Stimulated activated CD4-positive, alpha-beta T cell treated with anti-CD3 and anti-CD28 coated beads, Interleukin-2, amount 100 ng/mL, for 48 hours (primary cell): ENCODE measurements around the gene CYYR1.

Experiments
- DNase-seq, 2 donors: peaks; one replicate each; pipeline ENCODE4 v3.0.0-alpha.2; 2020

Gene CYYR1

DNA sequence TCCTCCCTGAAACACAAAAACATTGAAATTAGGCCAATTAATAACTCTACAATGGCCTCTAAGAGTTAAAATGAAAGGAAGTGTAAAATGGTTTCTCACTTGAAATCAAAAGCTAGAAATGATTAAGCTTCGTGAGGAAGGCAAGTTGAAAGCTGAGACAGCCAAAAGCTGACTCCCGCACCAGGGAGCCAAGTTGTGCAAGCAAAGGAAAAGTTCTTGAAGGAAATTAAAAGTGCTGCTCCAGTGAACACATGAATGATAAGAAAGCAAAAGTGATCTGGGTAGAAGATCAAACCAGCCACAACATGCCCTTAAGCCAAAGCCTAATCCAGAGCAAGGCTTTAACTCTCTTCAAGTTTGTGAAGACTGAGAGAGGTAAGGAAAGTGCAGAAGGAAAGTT is 22.8 kb downstream of the CYYR1 start:
- no peak for DNase-seq

GRCh38 chr21:26546446-26547097 is 26.5 kb downstream of the CYYR1 start:
- no peak for DNase-seq

GRCh38 chr21:26544201-26544775 is 28.8 kb downstream of the CYYR1 start:
- DNase-seq = no peak

- DNase-seq = no peak
Observed at GRCh38 chr21:26540651-26541050, 32.4 kb downstream of the CYYR1 start.

- DNase-seq = no peak
Observed at GRCh38 chr21:26539566-26539965, 33.5 kb downstream of the CYYR1 start.

DNA sequence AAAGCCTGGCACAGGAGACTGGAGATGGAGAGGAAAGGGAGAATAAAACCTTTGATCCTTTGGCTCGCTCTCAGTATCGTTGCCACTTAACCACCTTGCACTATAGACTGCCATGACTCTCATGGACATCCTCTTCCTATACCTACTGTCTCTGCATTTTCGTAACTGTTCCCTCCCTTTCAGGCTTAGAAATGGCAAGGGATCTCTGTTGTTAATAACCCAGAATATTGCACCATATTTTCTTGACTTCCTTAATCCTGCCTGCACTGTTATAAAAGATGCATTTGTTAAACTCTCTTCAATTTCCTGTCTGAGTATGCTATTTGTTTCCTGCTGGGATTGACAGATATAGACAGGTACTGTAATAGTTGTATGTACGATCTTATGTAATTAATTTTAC is 38.6 kb downstream of the CYYR1 start:
- DNase-seq = no peak

DNA sequence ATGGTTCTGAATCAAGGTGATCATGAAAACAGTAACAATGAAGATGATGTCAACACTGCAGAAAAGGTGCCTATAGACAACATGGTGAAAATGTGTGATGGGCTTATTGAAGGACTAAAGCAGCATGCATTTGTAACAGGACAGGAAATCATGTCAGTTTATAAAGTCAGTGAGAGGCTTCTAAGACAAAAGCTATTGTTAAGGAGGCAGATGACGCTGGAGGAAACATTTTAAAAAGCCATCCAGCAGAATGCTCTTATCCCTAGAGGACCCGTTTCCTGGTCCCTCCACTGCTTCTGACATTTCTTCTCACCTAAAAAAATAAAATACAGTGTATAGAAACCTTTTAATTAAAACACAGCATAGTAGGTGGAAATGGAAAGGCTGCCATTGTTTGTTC is 40.9 kb downstream of the CYYR1 start:
- no peak for DNase-seq

DNA sequence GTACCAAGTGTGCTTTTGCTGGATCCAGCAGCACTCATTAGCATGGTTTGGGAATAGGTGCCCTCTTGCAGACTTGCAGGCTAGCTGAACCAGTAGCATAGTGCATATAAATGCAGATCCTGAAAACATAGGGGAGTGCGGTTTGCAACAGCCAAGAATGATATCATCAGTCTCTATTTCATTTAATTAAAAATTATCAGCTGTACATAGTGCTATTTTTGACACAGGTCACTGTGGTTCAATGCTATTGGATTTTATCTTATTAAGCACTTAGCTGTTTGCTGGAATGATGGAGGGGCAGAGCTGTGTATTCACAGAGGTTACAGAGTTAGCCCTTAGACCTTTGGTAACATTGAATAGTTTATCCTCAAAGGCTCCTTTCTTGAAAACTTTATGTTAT is 43.6 kb downstream of the CYYR1 start:
- DNase-seq = no peak

DNA sequence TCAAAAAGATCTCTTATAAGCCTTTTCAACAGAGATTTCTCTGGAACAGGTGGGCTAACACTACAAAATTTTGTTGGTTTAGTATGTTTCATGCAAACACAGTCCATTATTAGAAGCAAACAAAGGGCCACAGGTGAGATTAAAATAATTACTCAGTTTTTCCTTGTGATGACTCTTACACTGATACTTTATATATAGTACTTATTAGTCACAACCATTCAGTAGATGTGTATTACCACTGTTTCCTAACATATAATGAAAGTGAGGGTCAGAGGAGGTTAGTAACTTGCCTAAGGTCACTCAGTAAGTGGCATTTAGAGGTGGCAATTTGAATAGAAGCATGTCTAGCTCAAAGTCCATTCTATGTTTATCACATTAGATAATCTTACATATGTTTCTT is 44.2 kb downstream of the CYYR1 start:
- DNase-seq = no peak

- no peak for DNase-seq
Observed at GRCh38 chr21:26522704-26523103, 50.4 kb downstream of the CYYR1 start.

- no peak for DNase-seq
Observed at GRCh38 chr21:26519142-26519541, 53.9 kb downstream of the CYYR1 start.

GRCh38 chr21:26515257-26515656 is 57.8 kb downstream of the CYYR1 start:
- DNase-seq = no peak

GRCh38 chr21:26513212-26513611 is 59.9 kb downstream of the CYYR1 start:
- DNase-seq = no peak

DNA sequence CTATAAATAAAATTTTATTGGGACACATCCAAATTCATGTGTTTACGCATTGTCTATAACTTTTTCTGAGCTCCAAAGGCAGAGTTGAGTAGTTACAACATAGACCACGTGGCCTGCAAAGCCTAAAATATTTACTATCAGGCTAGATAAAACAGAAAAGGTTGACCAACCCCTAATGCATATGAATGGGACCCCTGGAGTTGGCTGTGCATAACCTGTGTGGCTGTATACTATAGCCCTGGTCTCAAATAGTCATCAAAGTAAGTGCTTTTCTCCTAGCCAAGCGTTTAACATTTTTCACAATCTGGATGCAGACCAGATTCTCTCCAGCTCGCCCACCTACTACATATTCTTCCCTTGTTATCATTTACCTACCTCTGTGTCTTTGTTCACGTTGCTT is 60.4 kb downstream of the CYYR1 start:
- no peak for DNase-seq

- no peak for DNase-seq
Observed at GRCh38 chr21:26508903-26509302, 64.2 kb downstream of the CYYR1 start.

DNA sequence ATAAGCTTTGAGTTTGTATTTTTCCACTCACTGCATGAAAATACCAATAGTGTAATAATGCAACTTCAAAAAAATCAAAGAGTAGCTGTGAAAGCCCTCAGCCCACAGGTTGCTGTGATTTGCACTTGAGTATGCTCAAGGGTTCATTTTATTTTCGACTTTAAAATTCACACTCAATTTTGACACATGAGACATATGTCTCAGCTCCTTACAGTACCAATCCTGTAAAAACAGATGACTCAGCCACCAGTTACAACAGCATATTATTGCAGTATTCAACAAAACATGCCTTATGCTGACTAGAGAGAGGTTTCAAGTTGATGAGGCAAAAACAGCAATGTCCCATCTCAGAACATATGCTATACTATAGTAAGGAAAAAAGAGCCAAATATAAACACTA is 66.1 kb downstream of the CYYR1 start:
- no peak for DNase-seq

GRCh38 chr21:26505211-26505610 is 67.9 kb downstream of the CYYR1 start:
- no peak for DNase-seq

DNA sequence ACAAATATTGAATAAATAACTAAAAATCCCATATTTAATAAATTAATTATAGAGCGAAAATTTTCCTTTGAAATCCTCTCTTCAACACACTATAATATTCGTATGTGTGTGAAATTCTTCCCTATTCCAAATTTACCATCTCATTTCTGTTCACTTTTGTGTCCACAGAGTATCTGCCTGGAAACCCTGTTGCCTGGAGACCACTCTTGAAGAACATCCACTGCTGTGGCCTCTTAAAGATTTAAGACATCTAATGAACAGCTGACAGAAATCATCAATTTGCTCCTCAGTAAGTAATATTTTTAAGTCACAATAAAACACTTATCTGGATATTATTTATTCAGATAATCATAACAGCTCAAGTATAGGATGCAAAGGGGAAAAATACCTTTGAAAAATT is 69.7 kb downstream of the CYYR1 start:
- no peak for DNase-seq

DNA sequence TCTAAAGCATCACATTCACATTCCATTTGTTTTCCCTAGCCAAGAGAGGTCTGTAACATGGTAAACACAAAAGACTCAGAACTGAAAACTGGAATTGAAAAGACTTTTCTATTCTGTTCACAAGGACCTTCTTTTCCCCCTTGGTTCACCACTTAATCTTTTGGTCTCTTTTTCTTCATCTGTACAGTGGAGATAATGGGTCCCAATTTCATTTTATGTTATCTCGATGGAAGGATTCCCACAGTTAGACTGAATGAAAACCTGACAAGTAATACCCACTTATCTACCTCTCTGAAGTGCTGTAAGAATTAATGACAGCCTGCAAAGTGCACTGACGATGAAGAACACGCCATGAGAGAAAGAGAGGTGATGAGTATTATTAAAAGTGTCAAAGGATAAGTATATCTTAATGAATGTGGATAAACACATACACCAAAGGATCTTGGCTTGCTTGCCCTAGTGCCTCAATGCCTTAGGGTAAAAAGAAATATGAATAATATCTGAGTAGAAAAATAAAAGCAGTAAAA is 71.5 kb downstream of the CYYR1 start:
- no peak for DNase-seq

DNA sequence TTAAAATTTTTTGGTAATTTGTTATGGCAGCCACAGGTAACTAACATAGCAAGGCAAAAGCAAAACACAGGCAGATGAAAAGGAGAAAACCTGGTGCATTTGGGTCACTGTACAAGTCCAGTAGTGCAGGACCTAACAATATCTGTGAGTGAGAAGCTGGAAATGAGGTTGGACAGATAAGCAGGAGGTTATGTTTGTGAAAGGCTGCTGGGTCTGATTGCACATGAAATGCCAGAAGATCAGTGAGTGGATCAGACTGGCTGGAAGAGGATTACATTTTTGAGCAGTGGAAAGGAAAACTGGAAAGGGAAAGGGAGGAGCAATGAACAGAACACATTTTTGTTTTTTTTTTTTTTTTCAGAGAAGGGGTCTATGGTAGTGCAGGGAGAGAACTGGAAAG is 73.6 kb downstream of the CYYR1 start:
- no peak for DNase-seq

DNA sequence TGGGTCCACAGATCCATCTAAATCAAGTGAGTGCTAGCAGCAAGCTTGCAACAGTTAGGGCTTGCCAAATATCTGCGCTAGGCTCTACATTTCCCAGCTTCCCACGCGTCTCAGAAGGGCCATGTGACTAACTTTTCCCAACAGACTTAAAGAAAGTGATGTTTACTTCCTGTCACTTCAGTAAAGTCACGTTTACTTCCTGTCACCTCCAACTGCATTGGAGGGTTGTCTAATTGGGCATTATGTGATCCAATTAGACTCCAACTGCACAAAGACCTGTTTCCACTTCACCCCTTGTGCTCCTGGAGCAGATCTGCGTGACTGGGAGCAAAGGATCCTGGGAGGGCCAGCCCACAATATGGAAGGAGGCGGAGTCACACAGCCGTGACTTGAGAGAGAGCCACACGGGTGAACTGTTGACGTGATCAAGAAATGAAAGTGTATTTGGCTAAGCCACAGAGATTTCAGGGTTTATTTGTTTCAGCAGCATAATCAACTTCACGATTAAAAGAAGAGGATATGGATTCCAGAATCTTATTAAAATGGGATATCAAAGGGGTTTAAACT is 77.7 kb downstream of the CYYR1 start:
- DNase-seq = no peak

GRCh38 chr21:26491663-26492062 is 81.4 kb downstream of the CYYR1 start:
- no peak for DNase-seq

GRCh38 chr21:26490771-26491170 is 82.3 kb downstream of the CYYR1 start:
- DNase-seq = no peak

DNA sequence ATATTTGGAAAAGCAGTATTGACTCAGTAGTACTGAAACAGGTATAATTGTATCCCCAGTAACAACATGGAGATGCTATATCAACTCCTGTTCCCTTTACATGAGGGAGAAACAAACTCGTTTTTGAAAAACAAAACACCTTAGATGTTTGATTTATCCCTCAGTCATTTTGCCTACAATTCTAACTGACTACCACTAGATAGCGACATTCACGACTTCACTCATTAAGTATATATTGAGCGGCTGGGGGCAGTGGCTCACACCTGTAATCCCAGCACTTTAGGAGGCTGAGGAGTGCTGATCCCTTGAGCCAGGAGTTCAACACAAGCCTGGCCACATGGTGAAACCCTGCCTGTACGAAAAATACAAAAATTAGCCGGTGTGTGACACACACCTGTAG is 83.3 kb downstream of the CYYR1 start:
- DNase-seq = no peak
